ENCODE measurements around the gene SYT7.
"Not testable (repeated sequence)": the region's sequence is repeated elsewhere in the genome, so short reads cannot be mapped to it uniquely, and the experiment has no call there.

The SYT7 gene

DNA sequence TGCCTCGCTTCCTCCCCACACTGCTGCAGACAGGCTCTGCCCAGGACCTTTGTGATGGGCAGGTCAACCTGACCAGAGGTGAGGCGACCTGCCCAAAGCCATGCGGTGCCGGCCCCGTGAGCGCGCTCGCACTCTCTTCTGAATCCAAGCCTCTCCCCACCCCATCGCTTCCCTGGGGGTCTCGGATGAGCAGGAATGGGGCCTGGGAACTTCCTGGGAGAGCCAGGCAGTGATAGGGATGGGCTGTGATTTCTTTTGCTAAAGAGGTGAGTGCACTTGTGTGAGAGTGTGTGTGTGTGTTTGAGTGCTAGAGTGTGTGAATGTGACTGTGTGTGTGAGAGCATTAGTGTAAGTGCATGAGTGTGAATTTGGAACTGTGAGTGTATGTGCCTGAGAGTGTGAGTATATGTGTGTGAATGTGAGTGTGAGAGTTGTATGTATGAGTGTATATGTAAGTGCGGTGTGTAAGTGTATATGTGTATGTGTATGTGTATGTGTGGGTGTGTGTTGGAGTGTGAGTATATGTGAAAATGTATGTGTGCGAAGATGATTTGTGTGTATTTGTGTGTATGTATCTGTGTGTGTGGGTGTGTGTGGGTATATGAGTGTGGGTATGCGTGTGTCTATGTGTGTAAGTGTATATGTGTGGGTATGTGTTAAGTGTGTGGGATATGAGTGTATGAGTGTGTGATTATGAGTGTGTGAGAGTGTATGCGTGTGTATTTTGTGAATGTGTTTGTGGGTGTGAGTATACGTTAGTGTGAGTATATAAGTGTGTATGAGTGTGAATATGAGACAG, 84.1 kb downstream of the SYT7 start:
- no peak for DNase-seq

DNA sequence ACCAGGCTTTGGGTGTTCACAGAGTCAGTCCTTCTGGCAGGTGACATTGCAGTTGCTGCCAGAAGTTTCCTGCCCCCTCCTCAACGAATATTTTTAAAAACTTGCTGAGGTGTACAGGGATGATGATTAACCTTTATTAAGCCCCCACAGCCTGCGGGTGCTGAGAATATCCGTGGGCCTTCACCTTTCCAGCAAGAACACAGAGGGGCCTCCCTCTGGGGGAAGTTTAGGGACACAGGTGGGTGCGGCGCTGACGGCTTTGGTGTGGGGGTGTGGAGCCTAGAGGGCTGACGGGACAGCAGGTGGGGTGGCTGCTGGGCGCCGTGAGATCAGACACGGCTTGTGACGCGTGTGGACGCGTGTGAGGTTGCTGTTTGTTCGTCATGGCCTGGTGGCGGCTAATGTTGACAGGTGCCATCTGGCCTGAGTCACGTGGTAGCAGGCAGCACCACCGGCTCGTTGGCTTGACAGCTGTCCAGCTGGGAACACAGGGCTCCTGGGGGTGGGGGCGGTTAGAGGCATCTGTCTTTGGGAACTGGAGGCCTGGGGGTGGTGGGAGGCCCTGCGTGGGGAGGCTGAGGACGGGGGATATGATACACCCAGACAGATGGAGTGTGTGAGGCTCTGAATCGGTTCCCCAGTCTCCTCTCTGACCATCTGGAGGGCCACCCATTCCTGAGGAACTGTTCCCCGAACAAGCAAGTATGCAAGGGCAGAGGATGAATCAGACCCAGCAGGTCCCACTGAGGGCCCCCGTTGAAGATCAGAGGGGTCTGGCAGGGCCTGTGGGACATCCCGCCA, 84.9 kb downstream of the SYT7 start:
- DNase-seq: no peak

GRCh38 chr11:61494381-61494961, 86.4 kb downstream of the SYT7 start:
- no peak for DNase-seq

- no peak for DNase-seq
Observed at GRCh38 chr11:61491736-61492395, 89.0 kb downstream of the SYT7 start.

GRCh38 chr11:61489833-61490721, 90.8 kb downstream of the SYT7 start:
- DNase-seq: no peak

DNA sequence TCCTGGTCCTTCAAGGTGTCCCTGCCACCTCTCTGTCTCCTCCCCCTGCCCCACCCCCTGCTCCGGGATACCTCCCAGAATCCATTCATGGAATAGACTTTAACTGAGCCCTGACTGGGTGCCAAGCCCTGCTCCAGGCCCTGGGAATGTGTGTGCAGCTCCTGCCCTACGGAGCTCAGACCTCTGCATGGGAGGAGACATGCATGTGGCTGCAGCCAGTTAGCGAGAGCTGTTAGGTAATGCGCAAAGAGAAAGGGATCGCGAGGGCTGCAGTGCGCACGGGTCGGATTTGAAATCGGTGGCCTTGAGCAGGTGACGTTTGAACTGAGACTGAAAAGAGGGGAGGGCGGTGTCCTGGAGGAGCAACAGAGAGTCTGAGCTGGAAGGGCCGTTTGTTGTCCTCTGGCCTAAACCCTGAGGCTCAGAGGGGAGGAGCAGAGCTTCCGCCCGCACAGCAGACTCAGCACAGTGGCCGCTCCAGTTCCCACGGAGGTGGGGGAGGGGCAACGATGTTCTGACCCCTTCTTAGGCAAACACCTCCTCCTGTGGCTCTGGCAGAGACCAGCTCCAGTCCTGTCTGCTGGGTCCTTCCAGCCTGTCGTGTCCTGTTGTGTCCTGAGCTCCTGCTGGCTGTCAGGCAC, 92.1 kb downstream of the SYT7 start:
- DNase-seq: no peak

DNA sequence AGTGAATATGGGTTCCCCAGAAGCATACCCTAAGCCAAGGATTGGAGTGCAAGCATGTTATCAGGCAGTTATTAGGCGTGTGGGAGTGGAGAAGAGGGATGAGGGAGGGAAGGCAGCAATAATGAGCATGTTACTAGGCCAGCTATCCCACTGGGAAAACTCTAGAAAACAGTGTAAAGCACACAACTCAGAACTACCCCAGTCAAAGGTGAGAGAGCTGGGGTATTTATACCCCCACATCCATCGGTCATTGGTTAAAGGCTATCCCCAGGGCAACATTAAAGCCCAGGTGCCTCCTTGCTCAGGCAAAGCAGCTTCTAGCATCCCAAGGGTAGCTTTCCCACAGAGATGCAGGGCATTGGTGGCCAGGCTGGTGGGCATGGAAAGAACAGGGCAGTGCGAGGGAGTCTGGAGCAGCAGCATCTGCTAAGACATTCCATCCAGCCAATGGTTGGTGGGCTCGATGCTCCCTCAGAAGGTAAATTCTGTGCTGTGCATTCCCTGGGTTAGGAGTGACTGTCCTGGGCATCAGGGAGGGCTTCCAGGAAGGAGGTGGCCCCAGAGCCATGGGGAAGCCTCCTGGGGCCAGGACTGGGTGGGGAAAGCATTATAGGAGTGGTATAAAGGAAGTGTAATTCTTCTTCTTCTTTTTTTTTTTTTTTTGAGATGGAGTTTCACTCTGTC, 93.4 kb downstream of the SYT7 start:
- no peak for DNase-seq

GRCh38 chr11:61486779-61487178, 94.1 kb downstream of the SYT7 start:
- DNase-seq: no peak

DNA sequence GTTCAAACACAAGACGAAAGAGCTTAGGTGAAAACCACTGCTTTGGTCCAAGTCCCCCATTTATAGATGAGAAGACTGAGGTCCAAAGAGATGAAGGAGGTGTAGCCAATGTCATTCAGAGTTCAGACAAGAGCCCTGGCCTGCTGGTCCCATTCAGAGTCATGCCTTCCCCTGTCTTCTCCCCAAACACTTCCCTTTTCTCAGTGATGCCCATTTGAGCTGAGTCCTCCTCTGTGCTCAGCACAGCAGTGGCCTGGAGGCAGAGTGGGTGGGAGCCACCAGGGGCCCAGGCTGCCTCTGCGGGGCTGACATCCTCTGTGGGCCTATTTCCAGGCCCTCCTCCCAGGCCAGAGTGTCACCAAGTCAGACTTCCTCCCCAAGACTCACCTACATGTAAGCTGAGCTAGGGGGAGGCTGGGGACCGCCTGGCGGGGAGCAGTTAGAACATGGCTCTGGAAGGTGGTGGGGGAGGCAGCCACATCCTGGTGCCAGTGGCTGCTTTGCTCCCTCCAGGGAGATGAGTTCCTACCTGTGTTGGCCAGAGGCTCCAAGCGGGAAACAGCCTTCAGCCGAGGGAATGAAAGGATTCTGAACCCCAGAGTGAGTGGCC, 94.8 kb downstream of the SYT7 start:
- DNase-seq: peak; percentile 28 to 65 (median 56)

- no peak for DNase-seq
Observed at GRCh38 chr11:61485080-61485479, 95.8 kb downstream of the SYT7 start.

DNA sequence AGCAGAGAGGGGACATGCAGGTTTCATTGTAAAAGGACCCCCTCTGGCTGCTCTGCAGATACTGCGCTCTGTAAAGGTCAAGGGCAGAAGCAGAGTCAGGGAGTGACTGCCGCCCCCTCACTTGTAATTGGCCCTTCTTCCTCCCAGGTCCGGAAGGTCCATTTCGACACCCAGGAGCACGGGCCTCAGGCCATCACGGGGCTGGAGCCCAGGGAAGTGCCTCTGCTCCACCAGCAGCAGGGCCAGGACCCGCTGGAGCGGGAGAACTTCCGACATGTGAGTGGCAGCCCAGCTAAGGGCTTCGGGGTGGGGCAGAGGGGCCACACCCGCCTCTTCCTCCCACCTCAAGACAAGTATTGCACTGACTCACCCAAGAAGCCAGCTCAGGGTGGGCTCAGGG, 96.3 kb downstream of the SYT7 start:
- peak in 3 of 4 experiments; percentile 35 to 59 (median 44) for DNase-seq

DNA sequence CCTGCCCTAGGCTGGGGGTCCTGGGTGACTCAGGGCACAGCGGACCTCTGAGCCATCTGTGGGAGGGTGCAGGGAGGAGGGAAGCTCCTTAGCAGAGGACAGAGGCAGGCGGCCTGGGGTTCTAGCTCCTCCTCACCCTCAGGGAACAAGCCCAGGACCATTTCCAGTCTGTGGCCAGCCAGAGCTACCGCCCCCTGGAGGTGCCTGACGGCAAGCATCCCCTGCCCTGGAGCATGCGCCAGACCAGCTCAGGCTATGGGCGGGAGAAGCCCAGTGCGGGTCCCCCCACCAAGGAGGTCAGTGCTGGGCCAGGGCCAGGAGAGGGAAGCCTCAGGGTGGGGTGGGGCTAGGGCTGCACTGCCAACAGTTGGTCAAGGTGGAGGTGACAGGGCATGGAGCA, 98.4 kb downstream of the SYT7 start:
- peak; percentile 17 to 60 (median 38) for DNase-seq

- DNase-seq: no peak
Observed at GRCh38 chr11:61481806-61482205, 99.1 kb downstream of the SYT7 start.

DNA sequence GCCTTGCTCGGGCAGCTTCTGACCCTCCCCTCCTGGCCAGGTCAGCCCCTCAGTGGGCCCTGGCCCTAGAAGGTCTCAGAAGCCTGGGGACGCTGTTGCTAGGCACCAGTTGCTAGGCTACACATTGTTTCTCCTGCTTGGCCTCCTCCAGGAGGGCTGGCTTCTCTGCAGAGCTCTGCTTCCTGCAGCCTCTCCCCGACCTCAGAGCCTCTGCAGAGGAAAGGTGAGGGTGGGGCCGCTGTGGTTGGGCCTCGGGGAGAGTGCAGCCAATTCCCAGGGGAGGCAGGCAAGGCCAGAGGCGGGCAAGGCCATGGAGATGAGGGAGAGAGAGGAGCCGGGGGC, 99.9 kb downstream of the SYT7 start:
- no peak for DNase-seq

- DNase-seq: no peak
Observed at GRCh38 chr11:61480261-61480993, 100.4 kb downstream of the SYT7 start.

- DNase-seq: not testable (repeated sequence)
Observed at GRCh38 chr11:61479360-61480058, 101.4 kb downstream of the SYT7 start.

GRCh38 chr11:61477727-61478148, 103.1 kb downstream of the SYT7 start:
- DNase-seq: peak; percentile 31 to 62 (median 54)

- DNase-seq: no peak
Observed at GRCh38 chr11:61477126-61477525, 103.8 kb downstream of the SYT7 start.

- DNase-seq: peak; percentile 43 to 65 (median 60)
Observed at GRCh38 chr11:61476371-61476770, 104.5 kb downstream of the SYT7 start.
